ENCODE measurements around the gene GSTK1.

- TF ChIP-seq CTCF (IDR thresholded peaks at IDR 0.05; ENCODE audit: insufficient read depth, low read length) (no peak), POLR2AphosphoS5 (IDR thresholded peaks at IDR 0.05; ENCODE audit: low read depth) (no peak), REST (IDR thresholded peaks at IDR 0.05; ENCODE audit: insufficient replicate concordance, low read depth) (no peak), GABPA (IDR thresholded peaks at IDR 0.05; ENCODE audit: low read depth) (no peak), SPI1 (IDR thresholded peaks at IDR 0.05; ENCODE audit: borderline replicate concordance, low read depth) (no peak)
These were observed 7.7 kb upstream of the GSTK1 start for GRCh38 chr7:143255564-143255963.
